Choroid plexus epithelial cell (primary cell): ENCODE data around the gene ESR1.

Experiments
- DNase-seq: peaks from one replicate; pipeline ENCODE4 v3.0.0-alpha.2; 2010; ENCODE audit warnings: low read depth
- H3K4me3 ChIP-seq: 2 replicates; pipeline ENCODE4 v1.5.1; 2011; ENCODE audit warnings: low read depth, mild to moderate bottlenecking, control low read depth, low read length, moderate library complexity
- CTCF ChIP-seq: conservative IDR thresholded peaks from 2 replicates; pipeline ENCODE4 v1.5.1; 2011; ENCODE audit warnings: low read depth, mild to moderate bottlenecking, control low read depth, inconsistent platforms, low read length, moderate library complexity

The ESR1 gene

DNA sequence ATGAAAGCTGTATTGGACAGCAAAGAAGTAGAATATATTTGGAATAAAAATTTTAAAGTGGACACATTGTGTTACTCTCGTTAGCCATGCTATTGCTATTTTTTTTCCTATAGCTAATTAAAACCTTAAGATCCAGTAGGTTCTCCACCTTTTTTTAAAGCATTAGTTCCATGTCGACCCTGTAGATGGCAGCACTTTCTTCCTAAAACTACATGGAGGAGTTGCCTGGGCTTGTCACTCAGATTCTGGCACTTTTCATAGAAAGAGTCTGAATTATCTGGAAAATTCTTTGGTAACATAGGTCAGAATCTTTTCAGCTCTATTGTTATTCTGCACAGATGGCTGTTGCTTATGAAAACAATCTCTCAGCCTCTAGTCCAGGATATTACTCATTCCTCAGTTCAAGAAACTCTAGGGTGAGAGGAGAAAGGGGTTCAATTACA, 42.0 kb upstream of the ESR1 start:
- DNase-seq = peak; percentile 94
- H3K4me3 ChIP-seq = no peak overlapping the region
- peak; percentile 76 for TF ChIP-seq CTCF

DNA sequence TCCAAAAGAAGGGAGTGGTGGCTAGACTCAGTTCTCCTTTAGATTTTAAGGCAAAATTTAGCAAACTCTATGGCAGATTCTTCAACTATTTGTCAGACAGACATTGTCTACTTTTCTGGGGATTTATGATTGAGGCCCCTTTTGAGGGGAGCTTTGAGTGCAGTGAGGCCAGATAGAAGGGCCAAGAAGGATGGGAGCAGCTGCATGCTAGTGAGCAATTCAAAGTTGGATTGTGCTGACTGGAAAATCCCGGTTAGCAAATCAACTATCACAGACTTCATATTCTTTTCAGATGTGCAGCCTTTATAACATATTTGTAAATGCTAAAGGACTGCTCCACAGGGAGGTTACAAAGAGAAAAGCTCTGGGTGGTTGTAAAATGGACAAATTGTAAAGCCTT, 35.0 kb upstream of the ESR1 start:
- TF ChIP-seq CTCF = no peak
- no peak for DNase-seq

GRCh38 chr6:151773382-151773781, 34.1 kb upstream of the ESR1 start:
- no peak overlapping the region for H3K4me3 ChIP-seq
- TF ChIP-seq CTCF = no peak
- DNase-seq = no peak

More for the DNA sequence above, 35.0 kb upstream of the ESR1 start:
- no peak overlapping the region for H3K4me3 ChIP-seq

GRCh38 chr6:151782560-151782959, 24.9 kb upstream of the ESR1 start:
- TF ChIP-seq CTCF = no peak
- H3K4me3 ChIP-seq = no peak overlapping the region
- no peak for DNase-seq

- no peak for DNase-seq
- no peak for TF ChIP-seq CTCF
- H3K4me3 ChIP-seq = no peak overlapping the region
These were observed 23.8 kb upstream of the ESR1 start for GRCh38 chr6:151783692-151784091.

DNA sequence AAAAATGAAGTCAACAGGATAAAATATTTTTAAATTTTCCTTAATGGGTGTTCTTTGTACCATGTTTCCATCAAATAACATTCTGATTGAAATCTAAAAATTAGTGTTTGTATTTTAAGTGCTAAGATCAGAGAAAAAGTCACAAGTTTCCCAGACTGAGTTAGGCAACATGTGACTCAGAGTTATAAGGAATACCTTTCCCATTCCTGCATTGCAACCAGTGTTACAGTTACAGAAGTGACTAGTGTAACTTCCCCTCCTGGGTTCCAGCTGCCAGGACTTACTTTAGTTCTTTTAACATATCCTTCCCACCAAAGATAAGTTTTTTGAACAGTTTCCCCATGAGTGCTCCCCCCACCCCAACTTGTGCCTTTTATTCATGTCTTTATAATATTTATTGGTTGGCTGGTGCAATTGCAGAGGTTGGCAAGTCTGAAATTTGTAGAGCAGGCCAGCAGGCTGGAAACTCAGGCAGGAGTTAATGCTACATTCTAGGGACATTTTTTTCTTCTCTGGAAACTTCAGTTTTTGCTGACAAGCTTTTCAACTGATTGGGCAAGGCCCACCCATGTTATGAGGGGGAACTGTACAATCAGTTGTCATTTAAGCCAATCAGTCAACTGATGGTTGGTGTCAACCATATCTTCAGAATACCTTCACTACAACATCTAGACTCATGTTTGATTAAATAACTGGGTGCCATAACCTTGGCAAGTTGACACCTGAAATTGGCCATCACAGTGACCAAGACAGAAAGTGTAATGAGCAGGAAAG, 22.9 kb upstream of the ESR1 start:
- peak; percentile 25 for DNase-seq
- no peak for TF ChIP-seq CTCF

DNA sequence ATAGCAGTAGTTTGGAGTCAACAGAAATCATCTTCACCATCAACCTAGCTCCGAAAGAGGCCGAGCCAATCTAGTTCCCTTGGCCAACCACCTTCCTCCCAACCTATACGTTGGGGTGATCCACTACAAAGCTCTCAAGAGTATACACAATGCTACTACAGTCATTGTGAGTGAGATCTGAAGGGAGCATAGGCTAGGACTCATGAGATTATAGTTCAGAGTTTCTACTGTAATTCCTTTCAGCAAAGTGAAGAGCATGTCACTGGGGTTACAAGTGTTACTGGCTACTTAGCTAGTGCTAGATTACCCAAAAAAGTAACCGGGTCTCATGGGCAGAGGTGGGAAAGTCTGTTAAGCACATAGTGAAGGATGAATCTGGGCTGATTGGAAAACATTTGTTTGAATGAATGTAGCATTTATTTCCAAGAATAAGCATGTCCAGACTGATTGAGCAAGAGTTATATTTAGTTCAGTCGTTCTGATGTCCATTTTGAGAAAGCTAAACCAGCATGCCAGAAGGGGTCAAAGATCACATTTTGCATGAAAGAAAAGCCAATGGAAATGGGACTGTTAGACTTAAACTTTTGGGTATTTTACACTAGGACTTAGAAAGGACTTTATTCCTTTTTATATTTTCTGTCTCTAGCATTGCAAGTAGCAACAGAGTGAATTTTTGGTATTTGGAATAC, 10.5 kb upstream of the ESR1 start:
- no peak for TF ChIP-seq CTCF
- no peak overlapping the region for H3K4me3 ChIP-seq
- peak; percentile 15 for DNase-seq

More for the DNA sequence above, 22.9 kb upstream of the ESR1 start:
- H3K4me3 ChIP-seq = no peak overlapping the region
